Muscle layer of colon (tissue), 2 donors: ENCODE results near the gene HEBP1.
A peak's percentile ranks its signal among the peaks of the same experiment; 100 is the strongest.

Experiments
- H3K27ac ChIP-seq: one replicate; pipeline ENCODE4 v1.7.0; 2013; ENCODE audit warnings: low read depth, mild to moderate bottlenecking, low read length, moderate library complexity
- H3K27me3 ChIP-seq, 2 donors: one replicate each; pipeline ENCODE4 v1.7.0; 2013; ENCODE audit warnings: low read length in 2 of 2, mild to moderate bottlenecking in 2 of 2; ENCODE audit not compliant: insufficient read depth in 2 of 2, control insufficient read depth in 1 of 2
- H3K36me3 ChIP-seq: one replicate; pipeline ENCODE4 v1.7.0; 2013; ENCODE audit warnings: mild to moderate bottlenecking, low read length; ENCODE audit not compliant: insufficient read depth
- H3K4me1 ChIP-seq: one replicate; pipeline ENCODE4 v1.7.0; 2013; ENCODE audit warnings: mild to moderate bottlenecking, low read length; ENCODE audit not compliant: insufficient read depth
- H3K4me3 ChIP-seq, 2 donors: one replicate each; pipeline ENCODE4 v1.7.0; 2013; ENCODE audit warnings: low read length in 2 of 2, low read depth in 1 of 2, mild to moderate bottlenecking in 1 of 2, moderate library complexity in 1 of 2
- H3K9ac ChIP-seq: one replicate; pipeline ENCODE4 v1.7.0; 2013; ENCODE audit warnings: low read length
- H3K9me3 ChIP-seq: one replicate; pipeline ENCODE4 v1.7.0; 2013; ENCODE audit warnings: mild to moderate bottlenecking, low read length
- donor health status: abdominal sarcoma.
- donor health status: Adenocarcinoma of cecum.

HEBP1 gene

DNA sequence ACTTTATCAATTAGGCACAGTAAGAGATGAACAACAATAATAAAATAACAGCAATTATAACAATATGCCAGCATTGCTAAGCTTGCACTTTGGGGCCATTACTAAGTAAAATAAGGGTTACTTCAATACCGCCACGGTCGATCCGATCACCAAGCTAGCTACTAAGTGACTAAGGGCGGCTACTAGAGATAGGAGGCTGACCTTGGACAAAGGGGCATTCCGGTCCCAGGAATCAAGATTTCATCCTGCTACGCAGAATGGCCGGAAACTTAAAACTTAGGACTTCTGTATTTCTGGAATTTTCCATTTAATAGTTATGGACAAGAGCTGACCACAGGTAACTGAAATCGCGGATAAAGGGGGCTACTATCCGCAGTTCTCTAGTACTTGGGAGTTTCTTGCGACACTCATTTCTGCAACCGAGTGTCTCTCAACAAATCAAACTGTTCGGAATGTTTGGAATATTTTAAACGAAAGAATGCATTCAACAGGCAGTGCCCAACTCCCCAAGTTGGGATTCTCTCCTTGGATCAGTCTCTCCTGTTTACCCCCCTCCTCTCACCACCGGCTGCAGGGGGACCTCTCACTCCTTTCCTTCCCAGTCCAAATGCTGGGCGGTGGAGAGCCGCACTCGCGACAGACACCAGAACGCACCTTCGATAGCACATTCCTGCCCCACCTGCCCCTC, 650 bp downstream of the HEBP1 start:
- Histone ChIP-seq H3K27me3 (no peaks in the 10 kb centered on the region), H3K4me3 (peak overlapping the region; percentile 90), H3K27ac (peak overlapping the region; percentile 72), H3K4me1 (peaks cover 23% of the 10 kb centered on the region), H3K9me3 (no peaks in the 10 kb centered on the region), H3K36me3 (no peaks in the 10 kb centered on the region), H3K9ac (peak overlapping the region; percentile 66)

DNA sequence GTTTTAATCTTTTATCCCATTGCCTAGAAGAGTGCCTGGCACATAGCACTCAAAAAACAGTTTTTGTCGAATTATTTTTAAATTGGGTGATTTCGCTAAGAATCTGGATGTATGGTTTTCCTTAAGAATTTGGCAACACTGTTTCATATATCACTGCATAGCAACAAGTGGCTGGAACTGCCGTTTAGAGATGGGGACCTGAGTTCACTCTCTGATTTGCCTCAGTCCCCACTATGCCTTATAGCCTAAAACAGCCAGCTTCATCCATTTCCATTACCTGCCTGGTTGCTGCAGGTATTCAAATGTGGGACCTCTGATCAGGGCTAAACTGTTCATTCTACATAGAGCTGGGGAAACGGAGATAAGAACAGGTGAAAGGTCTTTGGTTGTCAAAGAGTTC, 1.8 kb downstream of the HEBP1 start:
- H3K9ac ChIP-seq, result no peak overlapping the region
- H3K27ac ChIP-seq, result no peak overlapping the region
- no peaks in the 10 kb centered on the region for H3K36me3 ChIP-seq
- no peaks in the 10 kb centered on the region for H3K9me3 ChIP-seq
- peaks cover 23% of the 10 kb centered on the region for H3K4me1 ChIP-seq
- H3K4me3 ChIP-seq, result no peak overlapping the region
- no peaks in the 10 kb centered on the region for H3K27me3 ChIP-seq

GRCh38 chr12:12997734-12998133, 2.3 kb downstream of the HEBP1 start:
- H3K4me1 ChIP-seq, result peaks cover 23% of the 10 kb centered on the region
- H3K9ac ChIP-seq, result no peak overlapping the region
- no peak overlapping the region for H3K27ac ChIP-seq
- no peak overlapping the region for H3K4me3 ChIP-seq
- no peaks in the 10 kb centered on the region for H3K36me3 ChIP-seq
- H3K27me3 ChIP-seq, result no peaks in the 10 kb centered on the region
- no peaks in the 10 kb centered on the region for H3K9me3 ChIP-seq

GRCh38 chr12:12997156-12997555, 2.9 kb downstream of the HEBP1 start:
- Histone ChIP-seq H3K9me3 (no peaks in the 10 kb centered on the region), H3K27ac (no peak overlapping the region), H3K4me3 (no peak overlapping the region), H3K9ac (no peak overlapping the region), H3K4me1 (peaks cover 23% of the 10 kb centered on the region), H3K36me3 (no peaks in the 10 kb centered on the region), H3K27me3 (no peaks in the 10 kb centered on the region)

DNA sequence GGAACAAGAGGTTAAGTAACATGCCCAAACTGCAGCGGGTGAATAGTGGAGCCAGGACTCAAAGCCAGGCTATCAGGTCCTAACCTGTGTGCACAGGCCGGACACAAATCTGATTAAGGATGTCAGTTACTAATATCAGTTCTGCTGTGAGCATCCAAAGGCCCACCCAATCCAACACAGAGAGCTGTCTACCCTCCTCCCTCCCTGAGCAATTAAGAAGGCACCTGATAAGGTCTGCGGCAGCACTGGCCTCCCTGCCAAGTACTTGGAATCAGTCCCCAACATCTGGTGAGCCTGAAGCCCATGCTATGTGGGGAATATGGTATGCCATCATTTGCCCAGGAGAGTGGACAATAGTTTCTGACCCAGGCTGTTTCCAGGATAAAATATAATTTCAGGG, 3.9 kb downstream of the HEBP1 start:
- H3K27ac ChIP-seq, result no peak overlapping the region
- H3K4me3 ChIP-seq, result no peak overlapping the region
- no peaks in the 10 kb centered on the region for H3K27me3 ChIP-seq
- no peak overlapping the region for H3K9ac ChIP-seq
- peaks cover 17% of the 10 kb centered on the region for H3K4me1 ChIP-seq
- H3K36me3 ChIP-seq, result no peaks in the 10 kb centered on the region
- H3K9me3 ChIP-seq, result no peaks in the 10 kb centered on the region

DNA sequence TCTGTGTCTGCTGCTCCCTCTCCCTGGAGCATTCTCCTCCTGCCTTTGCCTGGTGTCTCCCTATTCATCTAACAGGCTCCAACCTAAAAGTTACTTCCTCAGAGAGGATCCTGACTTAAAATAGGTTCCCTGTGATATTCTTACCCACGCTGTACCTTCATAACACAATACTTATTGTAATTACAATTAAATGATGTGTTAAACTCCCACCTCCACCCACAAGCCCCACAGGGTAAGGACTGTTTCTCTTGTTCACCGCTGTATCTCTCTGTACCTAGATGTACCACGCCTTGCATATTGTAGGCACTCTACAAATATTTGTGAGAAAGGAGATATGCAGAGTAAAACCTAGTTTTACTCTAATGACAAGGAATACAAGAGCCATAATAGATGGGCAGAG, 5.0 kb downstream of the HEBP1 start:
- peaks cover 17% of the 10 kb centered on the region for H3K4me1 ChIP-seq
- H3K36me3 ChIP-seq, result no peaks in the 10 kb centered on the region
- H3K27ac ChIP-seq, result no peak overlapping the region
- H3K27me3 ChIP-seq, result no peaks in the 10 kb centered on the region
- H3K4me3 ChIP-seq, result no peak overlapping the region
- H3K9me3 ChIP-seq, result no peaks in the 10 kb centered on the region
- H3K9ac ChIP-seq, result no peak overlapping the region

DNA sequence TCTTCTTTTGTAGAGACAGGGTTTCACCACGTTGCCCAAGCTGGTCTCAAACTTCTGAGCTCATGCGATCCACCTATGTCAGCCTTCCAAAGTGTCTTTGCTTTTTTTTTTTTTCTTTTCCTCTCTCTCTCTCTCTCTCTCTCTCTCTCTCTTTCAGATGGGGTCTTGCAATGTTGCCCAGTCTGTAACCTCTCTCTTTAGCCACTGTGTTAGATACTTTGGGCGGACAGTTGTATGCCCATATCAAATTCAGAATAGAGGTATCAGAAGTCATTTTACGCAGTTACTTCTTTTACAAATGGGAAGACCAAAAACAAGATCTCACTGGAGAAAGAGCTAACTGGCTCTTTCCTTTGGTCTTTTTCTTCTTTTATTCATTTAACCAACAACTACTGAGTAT, 6.7 kb downstream of the HEBP1 start:
- no peak overlapping the region for H3K27ac ChIP-seq
- no peak overlapping the region for H3K4me3 ChIP-seq

DNA sequence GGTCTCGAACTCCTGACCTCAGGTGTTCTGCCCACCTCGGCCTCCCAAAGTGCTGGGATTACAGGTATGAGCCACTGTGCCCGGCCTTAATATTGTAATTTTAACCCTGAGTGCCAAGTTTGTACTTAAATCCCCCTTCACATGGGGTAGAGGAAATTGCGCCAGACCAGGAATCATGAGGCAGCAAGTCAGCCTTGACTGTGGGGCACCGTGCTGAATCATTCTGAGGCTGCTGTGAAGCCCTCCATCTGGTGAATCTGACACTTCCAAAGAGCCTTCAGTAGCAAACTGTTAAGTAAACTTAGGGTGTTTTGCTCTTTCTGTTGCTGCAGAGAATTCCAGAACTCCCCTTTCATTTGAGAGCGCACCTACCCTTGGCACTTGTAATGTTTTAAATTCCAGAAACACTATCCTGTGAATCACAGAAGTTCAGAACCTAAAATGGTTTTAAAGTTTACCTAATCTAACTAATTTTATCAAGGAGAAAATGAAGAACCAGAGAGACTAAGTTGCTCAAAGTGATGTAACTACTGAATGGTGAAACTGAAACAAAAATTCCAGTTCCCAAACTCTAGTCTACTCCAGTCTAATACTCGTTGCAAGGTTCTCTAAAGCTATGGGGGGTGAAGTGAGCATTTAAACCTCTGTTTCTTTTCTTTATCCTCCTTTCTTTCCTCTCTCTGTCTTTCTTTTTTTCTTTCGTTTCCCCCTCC, 7.5 kb downstream of the HEBP1 start:
- Histone ChIP-seq H3K4me1 (peaks cover 5% of the 10 kb centered on the region), H3K4me3 (no peak overlapping the region)

More for the DNA sequence above, 6.7 kb downstream of the HEBP1 start:
- Histone ChIP-seq H3K9ac (no peak overlapping the region), H3K4me1 (peaks cover 8% of the 10 kb centered on the region), H3K27me3 (no peaks in the 10 kb centered on the region), H3K36me3 (peaks cover 9% of the 10 kb centered on the region), H3K9me3 (no peaks in the 10 kb centered on the region)

DNA sequence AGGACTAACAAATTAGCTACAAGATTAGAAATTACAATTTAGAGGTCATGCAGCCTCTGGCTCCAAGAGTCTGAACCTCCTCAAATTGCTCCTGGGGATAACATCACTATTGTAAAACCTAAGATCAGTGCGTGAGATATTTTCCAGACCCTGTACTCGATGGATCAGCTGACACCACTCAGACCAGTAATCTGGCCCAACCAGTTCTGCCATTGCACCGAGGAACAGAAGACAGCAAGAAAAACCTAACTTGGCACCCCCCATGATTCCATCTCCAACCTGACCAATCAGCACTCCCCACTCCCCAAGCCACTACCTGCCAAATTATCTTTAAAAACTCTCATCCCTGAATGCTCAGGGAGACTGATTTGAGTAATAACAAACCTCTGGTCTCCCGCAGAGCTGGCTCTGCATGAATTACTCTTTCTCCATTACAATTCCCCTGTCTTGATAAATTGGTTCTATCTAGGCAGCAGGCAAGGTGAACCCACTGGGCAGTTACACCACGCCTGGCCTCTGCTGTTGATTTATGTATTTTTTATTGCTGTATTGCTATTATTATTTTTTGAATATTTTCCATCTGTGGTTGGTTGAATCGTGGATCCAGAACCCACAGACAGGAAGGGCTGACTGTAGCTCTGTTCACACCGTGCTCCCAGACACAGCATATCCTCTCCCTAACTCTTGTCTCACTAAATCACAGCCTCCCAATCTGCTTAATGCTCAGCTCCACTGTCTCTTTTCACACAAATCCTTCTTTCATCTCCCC, 9.2 kb downstream of the HEBP1 start:
- H3K27ac ChIP-seq, result no peak overlapping the region
- H3K4me1 ChIP-seq, result no peaks in the 10 kb centered on the region
- no peaks in the 10 kb centered on the region for H3K9me3 ChIP-seq
- no peak overlapping the region for H3K4me3 ChIP-seq
- no peak overlapping the region for H3K9ac ChIP-seq
- no peaks in the 10 kb centered on the region for H3K27me3 ChIP-seq
- peaks cover 26% of the 10 kb centered on the region for H3K36me3 ChIP-seq

More for the DNA sequence above, 7.5 kb downstream of the HEBP1 start:
- Histone ChIP-seq H3K27ac (peak overlapping the region; percentile 56), H3K9me3 (no peaks in the 10 kb centered on the region), H3K27me3 (no peaks in the 10 kb centered on the region), H3K9ac (no peak overlapping the region), H3K36me3 (peaks cover 10% of the 10 kb centered on the region)

- Histone ChIP-seq H3K4me1 (no peaks in the 10 kb centered on the region), H3K27ac (no peak overlapping the region), H3K27me3 (no peaks in the 10 kb centered on the region), H3K36me3 (peaks cover 33% of the 10 kb centered on the region), H3K9me3 (no peaks in the 10 kb centered on the region), H3K9ac (no peak overlapping the region), H3K4me3 (no peak overlapping the region)
These were observed 12.6 kb downstream of the HEBP1 start for GRCh38 chr12:12987421-12987820.

DNA sequence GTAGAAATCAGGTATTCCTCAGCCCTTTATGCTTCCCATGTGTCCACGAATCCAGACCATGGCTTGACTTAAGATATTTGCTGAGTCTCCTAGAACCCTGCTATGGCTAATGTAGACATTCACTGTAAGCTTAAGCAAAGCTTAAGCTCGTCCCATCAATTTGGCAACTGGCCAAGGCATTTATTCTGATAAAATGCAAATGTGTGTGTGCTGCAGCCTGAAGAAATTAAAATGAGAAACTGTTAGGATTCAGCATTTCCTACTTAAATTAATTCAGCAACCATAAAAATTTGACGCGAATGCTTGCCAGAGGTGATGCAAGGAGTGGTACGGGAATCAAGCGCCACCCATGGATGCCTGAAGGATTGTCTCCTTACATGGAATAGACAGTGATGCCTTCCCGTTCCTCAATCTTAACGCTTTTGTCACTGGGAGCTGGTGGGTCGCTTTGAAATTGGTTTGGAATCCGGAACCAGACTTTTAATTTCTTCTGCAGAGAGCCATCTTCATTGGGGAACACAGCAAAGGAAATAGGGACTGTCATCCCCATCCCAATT, 13.2 kb downstream of the HEBP1 start:
- Histone ChIP-seq H3K36me3 (peaks cover 33% of the 10 kb centered on the region), H3K27ac (no peak overlapping the region), H3K4me1 (no peaks in the 10 kb centered on the region), H3K9ac (no peak overlapping the region), H3K9me3 (no peaks in the 10 kb centered on the region), H3K27me3 (no peaks in the 10 kb centered on the region), H3K4me3 (no peak overlapping the region)
